Right lobe of liver (tissue), 6 donors: ENCODE results near the gene GRAP2. TPM values are rescaled to one million over a fixed set of nuclear protein-coding genes. Genes with fewer than 3 reads are reported as not detected.

Experiments used
- ATAC-seq, 4 donors: fragments of 200-7000 bp; cut with Tn5 transposase; one replicate each; pipeline ENCODE4 v1.9.1; 2020; ENCODE audit warnings: mild to moderate bottlenecking in 4 of 4, moderate library complexity in 4 of 4
- DNase-seq, 3 donors: peaks; one replicate each; pipeline ENCODE4 v3.0.0-alpha.2; 2020
- H3K27ac ChIP-seq, 3 donors: fragments of 200-600 bp; one replicate each; pipeline ENCODE4 v1.8.0; 2022
- H3K27me3 ChIP-seq, 2 donors: fragments of 200-600 bp; one replicate each; pipeline ENCODE4 v1.8.0; 2022
- H3K36me3 ChIP-seq, 4 donors: fragments of 200-600 bp; sonication (generic) in 1 of 4; one replicate each; pipeline versions ENCODE4 v1.5.1 to v1.8.0; 2017 to 2022; ENCODE audit warnings: control low read depth in 1 of 4
- H3K4me1 ChIP-seq, 4 donors: fragments of 200-600 bp; sonication (generic) in 1 of 4; one replicate each; pipeline versions ENCODE4 v1.5.1 to v1.8.0; 2017 to 2022; ENCODE audit warnings: control low read depth in 1 of 4
- H3K4me3 ChIP-seq, 3 donors: fragments of 200-600 bp; one replicate each; pipeline ENCODE4 v1.8.0; 2022
- H3K9me3 ChIP-seq, 4 donors: fragments of 200-600 bp; sonication (generic) in 1 of 4; one replicate each; pipeline versions ENCODE4 v1.5.1 to v1.8.0; 2017 to 2022; ENCODE audit warnings: control low read depth in 1 of 4
- CTCF ChIP-seq, 4 donors: fragments of 200-600 bp in 3 of 4; fragments of 450-650 bp in 1 of 4; IDR thresholded peaks; one replicate each; pipeline versions ENCODE4 v1.5.1 to v1.8.0; 2016 to 2022; ENCODE audit warnings: antibody characterized with exemption in 4 of 4, mild to moderate bottlenecking in 2 of 4
- POLR2A ChIP-seq: fragments of 450-650 bp; IDR thresholded peaks from one replicate; pipeline ENCODE4 v1.6.1; 2017; ENCODE audit warnings: antibody characterized with exemption, mild to moderate bottlenecking
- WGBS: methylation state at CpG from one replicate; pipeline ENCODE4 v1.1.6; 2018; ENCODE audit warnings: low coverage, low lambda C conversion rate; ENCODE audit not compliant: insufficient coverage; ENCODE audit errors: missing lambda C conversion rate; 5-methylcytosine and 5-hydroxymethylcytosine counted together
- intact Hi-C, 2 donors: fragments of 100-400 bp; cut with DNase I; formaldehyde crosslinking; loops; one replicate each; pipeline versions ENCODE4 v1.11.2 to v1.14.1; 2022
- total RNA-seq, 6 experiments: library from RNA; depleted of rRNA in 2 of 6; stranded (reverse); fragments of >200 nt in 2 of 6; fragmentation: NEBNext Ultra II Directional in 3 of 6; extraction: Animal tissue kit (Norgen Biotek cat#: 25700) in 3 of 6; gene quantifications; one replicate each; pipeline versions ENCODE4 v1.1.0 to v1.2.4, GENCODE V29; 2016 to 2023
- donor health status: DM: no; HTN: yes; CAD: no.
- donor health status: DM: no; HTN: no; CAD: no.
- donor health status: DM: no; HTN: no; CAD: no.
- donor health status: DM: no; HTN: yes; CAD: no.
- donor health status: DM: no; HTN: yes; CAD: no.

GRAP2 gene
- total RNA-seq, 6 experiments from 2014 or later = 0.46 to 1.7 (median 0.74) TPM

- no peak for ATAC-seq
- no peak overlapping the region for H3K4me3 ChIP-seq
- no peaks in the 10 kb centered on the region for H3K36me3 ChIP-seq
- no peak for DNase-seq
- no peaks in the 10 kb centered on the region for H3K27me3 ChIP-seq
- no peaks in the 10 kb centered on the region for H3K9me3 ChIP-seq
- H3K4me1 ChIP-seq = no peaks in the 10 kb centered on the region
- TF ChIP-seq CTCF (IDR thresholded peaks at IDR 0.05) (no peak), POLR2A (no peak)
- no peak overlapping the region for H3K27ac ChIP-seq
- 81% methylated on average over 4 of the region's 8 CpGs for WGBS
- intact Hi-C loops = loop anchor here in 1 of 2 donors (10.0 kb wide), 1 partner anchor 91 kb away; no protein-coding TSS in a partner anchor
Measured at GRCh38 chr22:39933741-39934140, 32.9 kb downstream of the GRAP2 start.

GRCh38 chr22:39935116-39935515 is 34.2 kb downstream of the GRAP2 start:
- Histone ChIP-seq H3K4me1 (no peaks in the 10 kb centered on the region), H3K27ac (no peak overlapping the region), H3K36me3 (no peaks in the 10 kb centered on the region), H3K9me3 (no peaks in the 10 kb centered on the region), H3K4me3 (no peak overlapping the region), H3K27me3 (no peaks in the 10 kb centered on the region)
- WGBS = 53% methylated on average over 4 of the region's 4 CpGs
- TF ChIP-seq CTCF (IDR thresholded peaks at IDR 0.05) = no peak
- TF ChIP-seq POLR2A = no peak
- intact Hi-C loops = loop anchor here in 1 of 2 donors (10.0 kb wide), 1 partner anchor 90 kb away; no protein-coding TSS in a partner anchor
- no peak for ATAC-seq
- no peak for DNase-seq

DNA sequence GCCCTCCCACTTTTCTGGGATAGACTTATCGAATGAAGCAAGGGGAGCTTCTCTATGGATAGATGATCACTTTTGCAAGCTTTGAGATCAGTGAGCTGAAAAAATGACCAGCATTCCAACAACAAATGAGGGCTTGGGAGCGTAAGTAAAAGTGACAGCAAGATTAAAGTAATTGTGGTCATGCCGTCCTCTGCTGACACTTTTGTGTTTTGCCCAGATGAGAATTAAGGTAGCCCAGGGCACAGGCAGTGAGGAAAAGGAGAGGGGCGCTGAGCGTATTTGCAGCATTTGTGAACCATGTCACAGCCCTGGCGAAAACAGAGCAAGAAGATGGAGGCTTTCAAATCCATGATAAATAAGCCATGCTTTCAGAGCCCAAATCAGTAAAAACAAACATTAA is 34.7 kb downstream of the GRAP2 start:
- TF ChIP-seq CTCF (IDR thresholded peaks at IDR 0.05) = no peak
- TF ChIP-seq POLR2A = no peak
- ATAC-seq = no peak

DNA sequence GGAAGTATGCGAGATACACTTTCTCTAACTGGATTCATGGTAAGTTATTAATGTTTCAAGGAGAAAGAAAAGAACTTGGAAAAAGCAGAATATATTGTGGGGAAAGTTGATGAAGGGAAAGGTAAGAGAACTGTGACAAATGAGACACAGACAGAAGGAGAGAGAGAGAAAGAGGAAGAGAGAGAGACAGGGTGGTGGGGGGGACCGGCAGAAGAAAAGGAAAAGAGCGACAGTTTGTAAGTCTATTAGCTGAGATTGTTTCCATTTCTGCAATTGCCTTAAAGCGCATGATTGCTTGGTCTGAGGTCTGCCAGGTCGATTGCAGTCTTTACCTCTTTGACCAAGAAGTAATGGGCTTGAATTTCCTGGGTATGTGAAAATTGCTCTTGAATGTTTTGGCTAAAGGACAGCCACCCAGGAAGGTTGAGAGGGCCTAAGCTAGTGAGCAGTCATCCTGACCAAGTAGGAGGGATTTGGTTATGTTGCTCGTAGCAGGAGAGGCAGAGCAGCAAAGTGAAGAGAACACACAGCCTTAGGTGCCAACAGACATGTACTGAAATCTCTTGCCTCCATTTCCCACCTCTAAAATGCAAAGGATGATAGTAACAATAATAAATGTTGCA is 35.8 kb downstream of the GRAP2 start:
- no peaks in the 10 kb centered on the region for H3K9me3 ChIP-seq
- no peaks in the 10 kb centered on the region for H3K27me3 ChIP-seq
- no peak overlapping the region for H3K4me3 ChIP-seq
- no peaks in the 10 kb centered on the region for H3K4me1 ChIP-seq
- no peak for TF ChIP-seq CTCF (IDR thresholded peaks at IDR 0.05)
- TF ChIP-seq POLR2A = no peak
- intact Hi-C loops = loop anchor here in 1 of 2 donors (10.0 kb wide), 1 partner anchor 88 kb away; no protein-coding TSS in a partner anchor
- H3K27ac ChIP-seq = no peak overlapping the region
- H3K36me3 ChIP-seq = no peaks in the 10 kb centered on the region
- 50% methylated on average over 6 of the region's 6 CpGs for WGBS
- DNase-seq (no peak), ATAC-seq (no peak)

More for the DNA sequence above, 34.7 kb downstream of the GRAP2 start:
- H3K4me3 ChIP-seq = no peak overlapping the region
- no peaks in the 10 kb centered on the region for H3K36me3 ChIP-seq
- H3K4me1 ChIP-seq = no peaks in the 10 kb centered on the region
- no peak overlapping the region for H3K27ac ChIP-seq
- intact Hi-C loops = loop anchor here in 1 of 2 donors (10.0 kb wide), 1 partner anchor 89 kb away; no protein-coding TSS in a partner anchor
- 64% methylated on average over 6 of the region's 6 CpGs for WGBS
- DNase-seq = no peak
- H3K9me3 ChIP-seq = no peaks in the 10 kb centered on the region
- H3K27me3 ChIP-seq = no peaks in the 10 kb centered on the region
